HepG2 (cell line): Measurements from ENCODE around the gene MADD. TPM values are rescaled to one million over a fixed set of nuclear protein-coding genes. Genes with fewer than 3 reads are reported as not detected.

ENCODE experiments used
- ARHGAP35 ChIP-seq: sonication (generic); formaldehyde crosslinking; IDR thresholded peaks from 2 replicates; pipeline ENCODE4 v1.9.0; 2022; ENCODE audit warnings: mild to moderate bottlenecking, inconsistent platforms, moderate library complexity, missing genetic modification reagents, borderline replicate concordance
- ARID2 ChIP-seq: sonication (generic); formaldehyde crosslinking; IDR thresholded peaks from 2 replicates; pipeline ENCODE4 v1.8.1; 2022; ENCODE audit warnings: mild to moderate bottlenecking, missing genetic modification reagents, borderline replicate concordance
- CC2D1A ChIP-seq: sonication (generic); formaldehyde crosslinking; IDR thresholded peaks from 2 replicates; pipeline ENCODE4 v1.8.1; 2023; ENCODE audit warnings: mild to moderate bottlenecking, missing genetic modification reagents
- GABPB1 ChIP-seq: IDR thresholded peaks from 2 replicates; pipeline ENCODE4 v1.6.1; 2016; ENCODE audit warnings: mild to moderate bottlenecking, missing genetic modification reagents, moderate library complexity, missing compliant biosample characterization
- MAZ ChIP-seq, 2 experiments: sonication (generic) in 1 of 2; formaldehyde crosslinking in 1 of 2; IDR thresholded peaks; 2 replicates each; pipeline versions ENCODE4 v1.5.0 to v1.6.1; 2012 to 2020; ENCODE audit warnings: low read depth in 2 of 2, mild to moderate bottlenecking in 2 of 2, borderline replicate concordance in 1 of 2, improper control_type of control experiment in 1 of 2, low read length in 1 of 2, missing genetic modification reagents in 1 of 2, moderate library complexity in 1 of 2
- MED1 ChIP-seq: sonication (generic); formaldehyde crosslinking; IDR thresholded peaks from 2 replicates; pipeline ENCODE4 v1.4.0; 2020; ENCODE audit warnings: missing genetic modification reagents
- MIER2 ChIP-seq: IDR thresholded peaks from 2 replicates; pipeline ENCODE4 v1.6.1; 2016; ENCODE audit warnings: missing biosample characterization, missing genetic modification reagents
- SP140L ChIP-seq: sonication (generic); formaldehyde crosslinking; IDR thresholded peaks from 2 replicates; pipeline ENCODE4 v1.4.0; 2020; ENCODE audit warnings: missing genetic modification reagents, borderline replicate concordance
- THRA ChIP-seq: sonication (generic); formaldehyde crosslinking; IDR thresholded peaks from 2 replicates; pipeline ENCODE4 v1.4.0; 2020; ENCODE audit warnings: missing genetic modification reagents, borderline replicate concordance
- ZBTB33 ChIP-seq: sonication (generic); formaldehyde crosslinking; IDR thresholded peaks from 2 replicates; pipeline ENCODE4 v1.4.0; 2020; ENCODE audit warnings: missing genetic modification reagents
- ZFP41 ChIP-seq: sonication (generic); formaldehyde crosslinking; IDR thresholded peaks from 2 replicates; pipeline ENCODE4 v1.4.0; 2020; ENCODE audit warnings: mild to moderate bottlenecking, missing genetic modification reagents, borderline replicate concordance
- ZMAT3 ChIP-seq: sonication (generic); formaldehyde crosslinking; conservative IDR thresholded peaks from 2 replicates; pipeline ENCODE4 v1.7.0; 2021; ENCODE audit warnings: missing genetic modification reagents
- ZNF138 ChIP-seq: sonication (generic); formaldehyde crosslinking; IDR thresholded peaks from 2 replicates; pipeline ENCODE4 v1.5.0; 2020; ENCODE audit warnings: mild to moderate bottlenecking, low read depth, missing genetic modification reagents
- ZNF687 ChIP-seq: sonication (generic); formaldehyde crosslinking; IDR thresholded peaks from 2 replicates; pipeline ENCODE4 v1.5.1; 2020; ENCODE audit warnings: mild to moderate bottlenecking, missing genetic modification reagents, moderate library complexity
- ZSCAN21 ChIP-seq: sonication (generic); formaldehyde crosslinking; IDR thresholded peaks from 2 replicates; pipeline ENCODE4 v1.8.0; 2022; ENCODE audit warnings: mild to moderate bottlenecking, missing genetic modification reagents, moderate library complexity, borderline replicate concordance
- polyA plus RNA-seq, 8 experiments: library from polyadenylated mRNA; depleted of rRNA in 3 of 8; stranded (reverse) in 7 of 8; unstranded in 1 of 8; fragments of >200 nt; fragmentation: Illumina TruSeq in 4 of 8; extraction: Trizol in 4 of 8; gene quantifications; 2 replicates each; pipeline versions ENCODE4 v1.2.1 to v1.2.3, GENCODE V29; 2011 to 2016; ENCODE audit warnings: low read depth in 4 of 8, missing spikeins in 1 of 8, mixed read lengths in 1 of 8; ENCODE audit not compliant: insufficient read depth in 1 of 8
- total RNA-seq, 5 experiments: library from RNA; depleted of rRNA; stranded (reverse); fragments of >200 nt; fragmentation: Illumina TruSeq; extraction: Trizol; gene quantifications; 2 replicates each; pipeline ENCODE4 v1.2.3, GENCODE V29; 2016; ENCODE audit warnings: low read depth in 1 of 5
- TF ChIP-seq, protein P1 (sequence below): sonication (generic); formaldehyde crosslinking; IDR thresholded peaks from 2 replicates; pipeline ENCODE4 v1.8.0; 2022; ENCODE audit warnings: mild to moderate bottlenecking, missing genetic modification reagents, moderate library complexity
- TF ChIP-seq, protein P2 (sequence below): sonication (generic); formaldehyde crosslinking; IDR thresholded peaks from 2 replicates; pipeline ENCODE4 v1.4.0; 2020; ENCODE audit warnings: missing genetic modification reagents

MADD gene
- total and polyA plus RNA-seq, 2 of the 13 experiments (the other 11 are each of a cell fraction or from before 2014, with no cell fraction given), result 18.0 to 29.2 TPM

DNA sequence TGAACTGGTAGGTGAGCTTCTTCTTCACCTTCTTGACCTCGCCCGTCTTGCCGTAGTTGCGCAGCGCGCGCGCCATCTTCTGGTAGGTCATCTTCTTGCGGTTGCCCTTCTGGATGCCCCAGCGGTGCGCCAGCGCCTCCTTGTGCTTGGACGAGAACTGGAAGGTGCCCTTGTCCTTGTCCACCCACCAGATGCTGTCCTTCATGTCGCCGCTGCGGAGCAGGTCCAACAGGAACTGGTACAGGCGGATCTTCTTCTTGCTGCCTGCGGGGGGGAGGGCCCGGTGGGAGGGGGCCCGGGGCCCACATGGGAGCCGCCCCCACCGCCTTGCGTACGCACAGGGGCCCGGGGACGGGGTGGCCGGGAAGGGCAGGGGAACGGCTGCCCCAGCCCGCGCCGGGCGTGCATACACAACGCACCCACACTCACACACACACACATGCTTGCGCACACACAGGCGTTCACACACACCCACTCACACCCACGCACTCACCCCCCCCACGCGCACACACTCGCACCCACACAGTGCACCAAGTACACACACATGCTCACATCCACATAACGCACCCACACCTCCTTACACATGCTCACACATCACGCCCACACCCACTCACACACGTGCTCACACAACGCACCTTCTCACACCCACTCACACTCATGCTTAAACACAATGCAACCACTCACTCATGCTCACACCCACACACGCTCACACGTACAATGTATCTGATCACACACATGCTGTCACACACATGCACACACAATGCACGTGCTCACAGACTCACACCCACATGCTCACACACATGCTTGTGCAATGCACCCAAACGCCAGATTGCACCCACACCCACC lies 85.6 kb downstream of the MADD start (continued):
- TF ChIP-seq THRA (CRISPR knock-in tag) (peak; percentile 79; the same call in 1 of the 2 replicates), ARID2 (CRISPR knock-in tag) (no peak), MIER2 (CRISPR knock-in tag) (peak; percentile 60; the same call in 1 of the 2 replicates), CC2D1A (CRISPR knock-in tag) (no peak), GABPB1 (peak; percentile 66), ZMAT3 (CRISPR knock-in tag) (no peak), ZNF687 (peak; percentile 81), ZSCAN21 (CRISPR knock-in tag) (peak; percentile 63; the same call in 1 of the 2 replicates), MED1 (CRISPR knock-in tag) (0 out of 2 replicates have a peak, but pooled peaks have one; percentile 30), SP140L (no peak), ARHGAP35 (CRISPR knock-in tag) (no peak), ZBTB33 (CRISPR knock-in tag) (peak; percentile 84), MAZ (IDR thresholded peaks at IDR 0.05; ENCODE audit: borderline replicate concordance, low read depth, low read length) (0 out of 2 replicates have a peak, but pooled peaks have one; percentile 26), MAZ (CRISPR knock-in tag; IDR thresholded peaks at IDR 0.05; ENCODE audit: low read depth) (peak; percentile 87), ZFP41 (no peak), ZNF138 (CRISPR knock-in tag) (no peak)
- TF ChIP-seq, protein P1, sequence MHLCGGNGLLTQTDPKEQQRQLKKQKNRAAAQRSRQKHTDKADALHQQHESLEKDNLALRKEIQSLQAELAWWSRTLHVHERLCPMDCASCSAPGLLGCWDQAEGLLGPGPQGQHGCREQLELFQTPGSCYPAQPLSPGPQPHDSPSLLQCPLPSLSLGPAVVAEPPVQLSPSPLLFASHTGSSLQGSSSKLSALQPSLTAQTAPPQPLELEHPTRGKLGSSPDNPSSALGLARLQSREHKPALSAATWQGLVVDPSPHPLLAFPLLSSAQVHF (CRISPR knock-in tag), result peak; percentile 31; the same call in 1 of the 2 replicates
- TF ChIP-seq, protein P2, sequence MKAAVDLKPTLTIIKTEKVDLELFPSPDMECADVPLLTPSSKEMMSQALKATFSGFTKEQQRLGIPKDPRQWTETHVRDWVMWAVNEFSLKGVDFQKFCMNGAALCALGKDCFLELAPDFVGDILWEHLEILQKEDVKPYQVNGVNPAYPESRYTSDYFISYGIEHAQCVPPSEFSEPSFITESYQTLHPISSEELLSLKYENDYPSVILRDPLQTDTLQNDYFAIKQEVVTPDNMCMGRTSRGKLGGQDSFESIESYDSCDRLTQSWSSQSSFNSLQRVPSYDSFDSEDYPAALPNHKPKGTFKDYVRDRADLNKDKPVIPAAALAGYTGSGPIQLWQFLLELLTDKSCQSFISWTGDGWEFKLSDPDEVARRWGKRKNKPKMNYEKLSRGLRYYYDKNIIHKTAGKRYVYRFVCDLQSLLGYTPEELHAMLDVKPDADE, result no peak
